PC-9 (cell line): ENCODE measurements around the gene UVRAG. TPM values are rescaled to one million over a fixed set of nuclear protein-coding genes. Genes with fewer than 3 reads are reported as not detected.

Experiments used
- BruUV-seq: library from RNA; stranded (reverse); fragments of 400-500 nt; replicated peaks from 2 replicates; lab custom pipeline; 2021; lab: Mats Ljungman, UMichigan
- CTCF ChIA-PET: fragments of 300-600 bp; sonication (Branson Sonifier 250); formaldehyde crosslinking; loops from one replicate; lab custom pipeline; 2022; ENCODE audit warnings: antibody characterized with exemption; lab: Charles Lee
- POLR2A ChIA-PET: fragments of 300-600 bp; sonication (Branson Sonifier 250); formaldehyde crosslinking; loops from one replicate; lab custom pipeline; 2022; ENCODE audit warnings: antibody characterized with exemption; ENCODE audit not compliant: unreplicated experiment; lab: Charles Lee
- DNase-seq, 2 experiments: peaks; one replicate each; pipeline versions ENCODE4 v3.0.0 to v3.0.0-alpha.2; 2015 to 2022; ENCODE audit warnings: mixed read lengths in 1 of 2
- H2AFZ ChIP-seq: fragments of 200-600 bp; sonication (generic); 2 replicates; pipeline ENCODE4 v1.8.1; 2017; ENCODE audit warnings: antibody characterized with exemption
- H3F3A ChIP-seq: fragments of 200-600 bp; sonication (generic); 2 replicates; pipeline ENCODE4 v1.8.1; 2017; ENCODE audit warnings: antibody characterized with exemption, mild to moderate bottlenecking, low read depth; ENCODE audit not compliant: insufficient read depth
- H3K27ac ChIP-seq: fragments of 200-600 bp; sonication (generic); 2 replicates; pipeline ENCODE4 v1.6.1; 2016; ENCODE audit warnings: mixed run types
- H3K27me3 ChIP-seq: fragments of 200-600 bp; sonication (generic); 2 replicates; pipeline ENCODE4 v1.6.1; 2016; ENCODE audit warnings: low read depth, mixed run types; ENCODE audit not compliant: insufficient read depth
- H3K36me3 ChIP-seq: fragments of 200-600 bp; sonication (generic); 2 replicates; pipeline ENCODE4 v1.6.1; 2016; ENCODE audit warnings: low read depth, mixed run types
- H3K4me1 ChIP-seq: fragments of 200-600 bp; sonication (generic); replicated peaks from 2 replicates; pipeline ENCODE4 v1.6.1; 2016; ENCODE audit warnings: mixed run types; ENCODE audit not compliant: insufficient read depth
- H3K4me2 ChIP-seq: fragments of 200-600 bp; sonication (generic); 2 replicates; pipeline ENCODE4 v1.6.1; 2017; ENCODE audit warnings: mixed run types
- H3K4me3 ChIP-seq: fragments of 200-600 bp; sonication (generic); 2 replicates; pipeline ENCODE4 v1.6.1; 2016; ENCODE audit warnings: mixed run types
- H3K79me2 ChIP-seq: fragments of 200-600 bp; sonication (generic); 2 replicates; pipeline ENCODE4 v1.6.1; 2017; ENCODE audit warnings: low read depth, mixed run types
- H3K9me2 ChIP-seq: fragments of 200-600 bp; sonication (generic); 2 replicates; pipeline ENCODE4 v1.8.1; 2017; ENCODE audit warnings: mild to moderate bottlenecking; ENCODE audit not compliant: insufficient read depth
- H3K9me3 ChIP-seq: fragments of 200-600 bp; sonication (generic); 2 replicates; pipeline ENCODE4 v1.8.1; 2016; ENCODE audit warnings: low read depth; ENCODE audit not compliant: insufficient read depth
- H4K20me1 ChIP-seq: fragments of 200-600 bp; sonication (generic); 2 replicates; pipeline ENCODE4 v1.8.1; 2017; ENCODE audit not compliant: insufficient read depth
- CTCF ChIP-seq: fragments of 200-600 bp; sonication (generic); conservative IDR thresholded peaks from 2 replicates; pipeline ENCODE4 v1.6.1; 2017; ENCODE audit warnings: mixed run types, antibody characterized with exemption, mild to moderate bottlenecking, moderate library complexity
- EZH2 ChIP-seq: fragments of 200-600 bp; sonication (generic); IDR thresholded peaks from 2 replicates; pipeline ENCODE4 v1.8.0; 2017; ENCODE audit warnings: antibody characterized with exemption, low read depth
- intact Hi-C: fragments of 100-400 bp; cut with micrococcal nuclease; formaldehyde crosslinking; loops from one replicate; pipeline ENCODE4 v1.10.0; 2022; ENCODE audit not compliant: unreplicated experiment
- total RNA-seq: library from RNA; stranded (reverse); gene quantifications from 2 replicates; pipeline ENCODE4 v1.2.3, GENCODE V29; 2021

UVRAG gene
- total RNA-seq, 1 experiment from 2014 or later: 20.4 TPM

- Histone ChIP-seq H4K20me1 (no peaks in the 10 kb centered on the region), H3K27ac (no peak overlapping the region), H2AFZ (no peak overlapping the region), H3K4me1 (no peaks in the 10 kb centered on the region), H3K4me2 (no peak overlapping the region), H3K79me2 (no peaks in the 10 kb centered on the region), H3F3A (no peaks in the 10 kb centered on the region), H3K27me3 (no peaks in the 10 kb centered on the region), H3K4me3 (no peak overlapping the region), H3K9me3 (no peaks in the 10 kb centered on the region), H3K9me2 (no peaks in the 10 kb centered on the region), H3K36me3 (no peaks in the 10 kb centered on the region)
- CTCF ChIA-PET: no interaction called here
- TF ChIP-seq EZH2 (no peak), CTCF (no peak)
- no peak for DNase-seq
- no TSS peak for BruUV-seq
- intact Hi-C loops: no loop called here
- POLR2A ChIA-PET: interaction anchor here (0.7 kb wide), 1 partner anchor 218 kb away, joined by 3 read pairs; no protein-coding TSS in a partner anchor
Measured at GRCh38 chr11:76162336-76163288, 347.6 kb downstream of the UVRAG start.

GRCh38 chr11:76163289-76163880 is 348.4 kb downstream of the UVRAG start:
- H3K79me2 ChIP-seq: no peaks in the 10 kb centered on the region
- ChIA-PET POLR2A (no interaction called here), CTCF (no interaction called here)
- H2AFZ ChIP-seq: no peak overlapping the region
- H3K27me3 ChIP-seq: no peaks in the 10 kb centered on the region
- H3K9me3 ChIP-seq: no peaks in the 10 kb centered on the region
- no peak overlapping the region for H3K4me2 ChIP-seq
- no peaks in the 10 kb centered on the region for H3K36me3 ChIP-seq
- no peak for DNase-seq
- H3K4me3 ChIP-seq: no peak overlapping the region
- no peak for TF ChIP-seq CTCF
- no peak for TF ChIP-seq EZH2
- no peaks in the 10 kb centered on the region for H4K20me1 ChIP-seq
- H3K27ac ChIP-seq: no peak overlapping the region
- no TSS peak for BruUV-seq
- intact Hi-C loops: no loop called here
- H3K4me1 ChIP-seq: no peaks in the 10 kb centered on the region
- no peaks in the 10 kb centered on the region for H3K9me2 ChIP-seq
- no peaks in the 10 kb centered on the region for H3F3A ChIP-seq

GRCh38 chr11:76164081-76164480 is 349.1 kb downstream of the UVRAG start:
- Histone ChIP-seq H3K4me3 (no peak overlapping the region), H3F3A (no peaks in the 10 kb centered on the region), H3K4me2 (no peak overlapping the region), H3K9me2 (no peaks in the 10 kb centered on the region), H3K79me2 (no peaks in the 10 kb centered on the region), H3K36me3 (no peaks in the 10 kb centered on the region), H4K20me1 (no peaks in the 10 kb centered on the region), H3K27ac (no peak overlapping the region), H3K9me3 (no peaks in the 10 kb centered on the region), H2AFZ (no peak overlapping the region), H3K27me3 (no peaks in the 10 kb centered on the region), H3K4me1 (no peaks in the 10 kb centered on the region)
- no peak for TF ChIP-seq EZH2
- CTCF ChIA-PET: no interaction called here
- no peak for DNase-seq
- intact Hi-C loops: no loop called here
- POLR2A ChIA-PET: no interaction called here
- no TSS peak for BruUV-seq
